ENCODE results near the gene PPP2R1B. TPM values are rescaled to one million over a fixed set of nuclear protein-coding genes. Genes with fewer than 3 reads are reported as not detected.
"Not testable (repeated sequence)": the region's sequence is repeated elsewhere in the genome, so short reads cannot be mapped to it uniquely, and the experiment has no call there.

Gene PPP2R1B
- total RNA-seq, 4 donors from 2014 or later, result 18.7 to 22.4 (median 20.7) TPM

GRCh38 chr11:111720801-111721494 lies 45.2 kb downstream of the PPP2R1B start:
- WGBS, 2 donors, result 70 to 91% methylated on average over 7 of the region's 7 CpGs
- H3K4me3 ChIP-seq (ENCODE audit: low read depth, poor library complexity, severe bottlenecking), result no peak overlapping the region
- no peak for DNase-seq (ENCODE audit: low spot score in 2 of 2)
- TF ChIP-seq, protein P1, sequence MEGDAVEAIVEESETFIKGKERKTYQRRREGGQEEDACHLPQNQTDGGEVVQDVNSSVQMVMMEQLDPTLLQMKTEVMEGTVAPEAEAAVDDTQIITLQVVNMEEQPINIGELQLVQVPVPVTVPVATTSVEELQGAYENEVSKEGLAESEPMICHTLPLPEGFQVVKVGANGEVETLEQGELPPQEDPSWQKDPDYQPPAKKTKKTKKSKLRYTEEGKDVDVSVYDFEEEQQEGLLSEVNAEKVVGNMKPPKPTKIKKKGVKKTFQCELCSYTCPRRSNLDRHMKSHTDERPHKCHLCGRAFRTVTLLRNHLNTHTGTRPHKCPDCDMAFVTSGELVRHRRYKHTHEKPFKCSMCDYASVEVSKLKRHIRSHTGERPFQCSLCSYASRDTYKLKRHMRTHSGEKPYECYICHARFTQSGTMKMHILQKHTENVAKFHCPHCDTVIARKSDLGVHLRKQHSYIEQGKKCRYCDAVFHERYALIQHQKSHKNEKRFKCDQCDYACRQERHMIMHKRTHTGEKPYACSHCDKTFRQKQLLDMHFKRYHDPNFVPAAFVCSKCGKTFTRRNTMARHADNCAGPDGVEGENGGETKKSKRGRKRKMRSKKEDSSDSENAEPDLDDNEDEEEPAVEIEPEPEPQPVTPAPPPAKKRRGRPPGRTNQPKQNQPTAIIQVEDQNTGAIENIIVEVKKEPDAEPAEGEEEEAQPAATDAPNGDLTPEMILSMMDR (IDR thresholded peaks at IDR 0.05), result no peak
- no peak for TF ChIP-seq POLR2A (IDR thresholded peaks at IDR 0.05)
- intact Hi-C loops (cut with DNase I; ENCODE audit: low total_unique reads), result no loop called here

DNA sequence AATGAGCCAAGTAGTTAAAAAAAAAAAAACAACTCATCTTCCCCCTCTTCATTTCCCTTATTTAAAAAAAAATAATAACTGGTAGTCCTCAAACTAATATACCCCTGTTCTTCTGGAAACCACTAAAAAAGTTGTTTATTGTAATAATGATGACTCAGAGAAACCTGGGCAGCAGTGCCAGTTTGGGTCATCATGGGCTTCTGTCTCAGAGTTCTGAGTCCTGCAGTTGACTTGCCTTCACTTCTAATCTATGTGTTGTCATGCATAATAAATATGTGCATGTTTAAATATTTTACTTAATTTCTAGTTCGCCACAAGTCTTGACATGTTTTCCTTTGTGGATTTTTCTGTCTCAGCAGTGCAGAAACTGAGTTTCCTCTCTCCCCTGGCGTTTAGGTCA lies 46.8 kb downstream of the PPP2R1B start:
- WGBS, 2 donors, result 77 to 83% methylated on average over 2 of the region's 2 CpGs
- H3K4me3 ChIP-seq (ENCODE audit: low read depth, poor library complexity, severe bottlenecking), result no peak overlapping the region
- TF ChIP-seq, protein P1 (IDR thresholded peaks at IDR 0.05), result no peak
- TF ChIP-seq POLR2A (IDR thresholded peaks at IDR 0.05), result no peak
- DNase-seq (ENCODE audit: low spot score in 2 of 2), result no peak
- intact Hi-C loops (cut with DNase I; ENCODE audit: low total_unique reads), result no loop called here

DNA sequence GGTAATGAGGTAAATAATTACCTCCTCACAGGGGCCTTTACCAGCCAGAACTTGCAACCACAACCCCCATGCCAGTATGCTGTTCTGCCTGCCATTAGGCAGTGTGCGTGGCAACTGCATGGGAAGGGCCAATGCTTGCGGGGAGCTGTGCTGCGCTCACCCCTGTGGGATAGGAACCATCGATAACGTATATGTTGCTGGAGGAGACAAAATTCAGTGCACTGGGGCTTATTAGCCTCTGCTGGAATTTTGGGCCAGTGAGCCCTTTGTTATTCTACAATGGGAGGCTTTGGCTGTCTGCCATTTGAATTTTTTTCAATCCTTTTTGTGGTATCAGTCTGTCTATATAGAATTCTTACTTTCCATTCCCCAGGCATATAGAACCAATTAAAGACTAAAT lies 47.3 kb downstream of the PPP2R1B start:
- WGBS, 2 donors, result 68 to 73% methylated on average over 5 of the region's 5 CpGs
- DNase-seq (ENCODE audit: low spot score in 2 of 2), result no peak
- TF ChIP-seq, protein P1 (IDR thresholded peaks at IDR 0.05), result no peak
- TF ChIP-seq POLR2A (IDR thresholded peaks at IDR 0.05), result no peak
- intact Hi-C loops (cut with DNase I; ENCODE audit: low total_unique reads), result no loop called here
- H3K4me3 ChIP-seq (ENCODE audit: low read depth, poor library complexity, severe bottlenecking), result no peak overlapping the region

DNA sequence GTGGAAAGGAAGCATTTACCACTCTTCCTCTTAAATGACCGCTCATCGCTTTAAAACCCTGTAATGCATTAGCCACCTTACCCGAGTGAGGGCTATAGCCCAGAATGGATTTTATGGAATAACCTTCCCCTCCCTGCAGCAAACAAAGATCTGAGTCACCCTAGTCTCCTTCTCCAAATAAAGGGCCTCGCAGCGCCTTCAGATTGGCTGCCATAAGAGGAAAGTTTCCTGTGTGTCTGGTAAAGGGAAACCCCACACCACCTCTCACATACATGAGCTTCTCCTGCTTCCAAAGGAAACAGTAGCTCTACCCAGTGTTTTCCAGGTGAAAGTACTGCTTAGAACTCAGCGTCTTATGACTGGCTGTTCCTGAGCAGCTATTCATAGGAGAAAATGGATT lies 47.8 kb downstream of the PPP2R1B start:
- intact Hi-C loops (cut with DNase I; ENCODE audit: low total_unique reads), result no loop called here
- WGBS, 2 donors, result 47 to 48% methylated on average over 6 of the region's 6 CpGs
- no peak for DNase-seq (ENCODE audit: low spot score in 2 of 2)
- TF ChIP-seq, protein P1 (IDR thresholded peaks at IDR 0.05), result no peak
- no peak for TF ChIP-seq POLR2A (IDR thresholded peaks at IDR 0.05)
- no peak overlapping the region for H3K4me3 ChIP-seq (ENCODE audit: low read depth, poor library complexity, severe bottlenecking)

- H3K4me3 ChIP-seq (ENCODE audit: low read depth, poor library complexity, severe bottlenecking); intact Hi-C loops (cut with DNase I; ENCODE audit: low total_unique reads); DNase-seq (ENCODE audit: low spot score in 2 of 2): not testable (repeated sequence)
- 93 to 98% methylated on average over 3 of the region's 3 CpGs for WGBS, 2 donors
Measured at GRCh38 chr11:111717660-111718059, 48.5 kb downstream of the PPP2R1B start.

GRCh38 chr11:111715142-111715816 lies 50.9 kb downstream of the PPP2R1B start:
- intact Hi-C loops (cut with DNase I; ENCODE audit: low total_unique reads), result no loop called here
- TF ChIP-seq, protein P1 (IDR thresholded peaks at IDR 0.05), result no peak
- TF ChIP-seq POLR2A (IDR thresholded peaks at IDR 0.05), result no peak
- H3K4me3 ChIP-seq (ENCODE audit: low read depth, poor library complexity, severe bottlenecking), result no peak overlapping the region
- DNase-seq (ENCODE audit: low spot score in 2 of 2), result no peak
- WGBS, 2 donors, result 77 to 79% methylated on average over 5 of the region's 5 CpGs
